ENCODE data around the gene SUPT4H1.

The SUPT4H1 gene

DNA sequence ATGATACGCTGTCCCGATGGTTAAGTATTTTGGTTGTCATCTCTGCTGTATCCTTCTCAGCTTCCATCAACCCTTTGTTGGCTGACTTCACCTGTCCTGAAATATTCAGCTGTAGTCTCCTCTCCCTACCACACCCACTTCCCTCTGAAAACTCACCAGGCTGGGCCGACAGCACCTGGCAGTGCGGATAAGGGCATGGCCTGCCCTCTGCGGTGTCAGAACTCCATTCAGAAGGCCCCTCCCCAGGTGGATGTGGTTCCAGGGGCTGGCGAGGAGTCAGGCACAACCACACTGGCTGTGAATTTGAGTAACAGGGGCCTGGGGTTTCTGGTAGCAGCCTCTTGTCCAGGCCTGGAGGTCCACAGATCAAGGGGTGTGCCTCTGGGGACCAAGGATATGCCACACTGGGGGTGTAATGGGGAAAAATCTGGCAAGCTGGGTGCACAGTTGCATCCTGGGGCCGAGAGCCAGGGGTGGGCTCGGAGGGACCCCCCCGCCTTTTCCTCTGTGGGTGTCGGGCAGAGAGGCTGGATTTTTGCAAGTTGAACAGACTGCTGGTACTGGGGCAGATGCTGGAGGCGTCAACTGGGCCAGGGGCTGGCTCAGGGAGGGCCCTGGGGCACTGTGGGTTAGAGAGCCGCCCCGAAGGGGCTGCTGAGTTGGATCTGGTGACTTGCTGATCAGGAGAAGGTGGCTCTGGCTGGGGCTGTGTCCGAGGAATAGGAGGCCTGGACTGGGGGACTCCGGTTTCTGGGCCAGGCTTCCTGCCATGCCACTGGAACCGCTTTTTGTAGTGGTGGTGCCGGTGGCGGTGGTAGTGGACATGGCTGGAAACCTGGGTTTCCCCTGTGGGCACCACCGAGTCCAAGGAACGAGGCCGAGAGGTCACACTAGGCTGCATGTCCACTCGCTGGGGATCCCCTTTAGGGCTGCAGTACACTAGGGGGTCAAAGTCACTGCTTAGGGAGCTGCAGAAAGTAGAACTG, 5.6 kb upstream of the SUPT4H1 start:
- Histone ChIP-seq H3K9me3 (no peaks in the 10 kb centered on the region), H3K4me1 (peaks cover 0 to 8% (median 6%) of the 10 kb centered on the region in 4 donors), H3K27ac (no peak overlapping the region), H3K36me3 (peaks cover 0 to 21% (median 0%) of the 10 kb centered on the region in 3 donors), H3K27me3 (no peaks in the 10 kb centered on the region), H3K4me3 (no peak overlapping the region)
- TF ChIP-seq, protein P1, sequence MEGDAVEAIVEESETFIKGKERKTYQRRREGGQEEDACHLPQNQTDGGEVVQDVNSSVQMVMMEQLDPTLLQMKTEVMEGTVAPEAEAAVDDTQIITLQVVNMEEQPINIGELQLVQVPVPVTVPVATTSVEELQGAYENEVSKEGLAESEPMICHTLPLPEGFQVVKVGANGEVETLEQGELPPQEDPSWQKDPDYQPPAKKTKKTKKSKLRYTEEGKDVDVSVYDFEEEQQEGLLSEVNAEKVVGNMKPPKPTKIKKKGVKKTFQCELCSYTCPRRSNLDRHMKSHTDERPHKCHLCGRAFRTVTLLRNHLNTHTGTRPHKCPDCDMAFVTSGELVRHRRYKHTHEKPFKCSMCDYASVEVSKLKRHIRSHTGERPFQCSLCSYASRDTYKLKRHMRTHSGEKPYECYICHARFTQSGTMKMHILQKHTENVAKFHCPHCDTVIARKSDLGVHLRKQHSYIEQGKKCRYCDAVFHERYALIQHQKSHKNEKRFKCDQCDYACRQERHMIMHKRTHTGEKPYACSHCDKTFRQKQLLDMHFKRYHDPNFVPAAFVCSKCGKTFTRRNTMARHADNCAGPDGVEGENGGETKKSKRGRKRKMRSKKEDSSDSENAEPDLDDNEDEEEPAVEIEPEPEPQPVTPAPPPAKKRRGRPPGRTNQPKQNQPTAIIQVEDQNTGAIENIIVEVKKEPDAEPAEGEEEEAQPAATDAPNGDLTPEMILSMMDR (IDR thresholded peaks at IDR 0.05), result no peak
- intact Hi-C loops (cut with DNase I; ENCODE audit: low total_unique reads), result loop anchor here (10.0 kb wide), 1 partner anchor 157 kb away; the partner anchor contains the start of gene MTMR4
- DNase-seq, result no peak

DNA sequence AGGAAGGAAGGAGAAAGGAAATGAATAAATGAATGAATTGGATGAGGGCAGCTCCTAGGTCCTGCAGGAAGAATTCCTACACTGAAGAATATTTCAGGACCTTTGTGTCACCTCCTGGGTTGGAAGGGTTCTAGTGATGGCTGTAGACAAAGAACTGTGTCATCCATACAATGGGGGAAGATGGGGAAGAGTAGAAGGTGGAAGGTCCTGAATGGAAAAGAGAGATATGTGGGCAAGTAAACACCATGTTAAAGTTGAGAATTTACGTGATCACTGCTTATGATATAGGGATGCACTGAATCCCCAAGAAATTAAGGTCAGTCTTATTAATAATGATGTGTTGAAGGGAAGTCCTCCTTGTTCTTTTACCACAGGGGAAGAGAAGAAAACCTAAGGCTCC, 4.2 kb upstream of the SUPT4H1 start:
- no peak for DNase-seq
- Histone ChIP-seq H3K27ac (no peak overlapping the region), H3K27me3 (no peaks in the 10 kb centered on the region), H3K9me3 (no peaks in the 10 kb centered on the region), H3K4me1 (peaks cover 0 to 11% (median 8%) of the 10 kb centered on the region in 4 donors), H3K4me3 (no peak overlapping the region), H3K36me3 (peaks cover 0 to 21% (median 0%) of the 10 kb centered on the region in 3 donors)
- intact Hi-C loops (cut with DNase I; ENCODE audit: low total_unique reads), result loop anchor here (10.0 kb wide), 1 partner anchor 159 kb away; the partner anchor contains the start of gene MTMR4
- TF ChIP-seq, protein P1 (IDR thresholded peaks at IDR 0.05), result no peak

DNA sequence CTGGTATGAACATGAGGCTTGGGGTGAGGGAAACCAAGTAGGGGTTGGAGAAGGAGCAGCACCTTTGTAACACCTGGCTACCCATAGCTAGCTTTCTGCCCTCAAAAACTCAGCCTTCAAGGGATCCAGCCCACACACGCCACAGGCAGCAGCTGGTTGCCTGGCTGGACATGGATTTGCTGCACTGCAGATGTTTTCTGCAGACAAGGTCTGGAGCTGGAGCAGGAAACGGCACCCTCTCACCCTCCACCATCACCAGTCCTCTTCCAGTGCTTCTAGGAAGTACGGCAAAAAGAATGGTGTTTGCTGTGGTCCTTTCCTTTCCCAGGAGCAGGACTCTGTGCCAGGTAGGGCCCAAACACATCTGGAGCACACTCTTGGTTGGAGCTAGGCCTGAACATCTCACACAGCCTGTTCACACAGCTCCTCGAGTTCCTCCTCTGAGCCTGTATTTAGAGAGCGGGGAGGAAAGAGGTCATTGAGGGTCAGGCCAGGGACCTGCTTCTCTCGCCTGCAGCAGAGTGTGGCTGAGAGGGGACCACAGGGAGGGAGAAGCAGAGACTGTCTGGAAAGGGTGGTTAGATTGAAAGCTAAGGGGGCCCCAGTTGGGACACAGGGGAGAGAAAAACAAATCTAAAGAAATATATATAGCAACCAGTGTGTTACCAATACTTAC, 2.7 kb upstream of the SUPT4H1 start:
- intact Hi-C loops (cut with DNase I; ENCODE audit: low total_unique reads), result loop anchor here (10.0 kb wide), 1 partner anchor 160 kb away; the partner anchor contains the start of gene MTMR4
- Histone ChIP-seq H3K27ac (no peak overlapping the region), H3K36me3 (peaks cover 11 to 28% (median 15%) of the 10 kb centered on the region in 3 donors), H3K27me3 (no peaks in the 10 kb centered on the region), H3K4me1 (peaks cover 0 to 23% (median 13%) of the 10 kb centered on the region in 4 donors), H3K4me3 (no peak overlapping the region), H3K9me3 (no peaks in the 10 kb centered on the region)
- DNase-seq, result no peak
- TF ChIP-seq, protein P1 (IDR thresholded peaks at IDR 0.05), result no peak

DNA sequence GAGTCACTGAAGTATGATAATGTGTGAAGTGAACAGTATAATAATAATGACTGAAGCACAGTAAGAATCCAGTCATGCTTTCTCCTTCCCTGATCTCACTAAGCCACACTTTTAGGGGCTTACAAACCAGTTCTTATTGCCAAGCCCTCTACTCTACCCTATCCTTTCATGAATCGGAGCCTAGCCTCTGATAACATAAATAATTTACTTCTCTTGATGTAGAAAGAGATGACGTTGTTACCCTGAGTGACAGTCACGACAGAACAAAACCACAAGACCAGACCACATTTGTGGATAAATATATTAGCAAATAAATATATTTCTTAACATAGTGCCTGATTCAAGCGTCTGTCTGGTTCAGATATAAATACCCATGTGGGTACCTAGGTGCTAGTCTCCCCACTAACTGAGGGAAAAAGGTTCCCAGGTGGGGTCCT, 1.4 kb upstream of the SUPT4H1 start:
- peaks cover 0 to 23% (median 13%) of the 10 kb centered on the region in 4 donors for H3K4me1 ChIP-seq
- H3K36me3 ChIP-seq, result peaks cover 23 to 31% (median 28%) of the 10 kb centered on the region in 3 donors
- no peak for DNase-seq
- TF ChIP-seq, protein P1 (IDR thresholded peaks at IDR 0.05), result no peak
- intact Hi-C loops (cut with DNase I; ENCODE audit: low total_unique reads), result loop anchor here (10.0 kb wide), 1 partner anchor 161 kb away; the partner anchor contains the start of gene MTMR4
- peak overlapping the region; percentile 94 for H3K27ac ChIP-seq
- H3K27me3 ChIP-seq, result no peaks in the 10 kb centered on the region
- no peaks in the 10 kb centered on the region for H3K9me3 ChIP-seq
- peak overlapping the region; percentile 77 to 84 for H3K4me3 ChIP-seq

DNA sequence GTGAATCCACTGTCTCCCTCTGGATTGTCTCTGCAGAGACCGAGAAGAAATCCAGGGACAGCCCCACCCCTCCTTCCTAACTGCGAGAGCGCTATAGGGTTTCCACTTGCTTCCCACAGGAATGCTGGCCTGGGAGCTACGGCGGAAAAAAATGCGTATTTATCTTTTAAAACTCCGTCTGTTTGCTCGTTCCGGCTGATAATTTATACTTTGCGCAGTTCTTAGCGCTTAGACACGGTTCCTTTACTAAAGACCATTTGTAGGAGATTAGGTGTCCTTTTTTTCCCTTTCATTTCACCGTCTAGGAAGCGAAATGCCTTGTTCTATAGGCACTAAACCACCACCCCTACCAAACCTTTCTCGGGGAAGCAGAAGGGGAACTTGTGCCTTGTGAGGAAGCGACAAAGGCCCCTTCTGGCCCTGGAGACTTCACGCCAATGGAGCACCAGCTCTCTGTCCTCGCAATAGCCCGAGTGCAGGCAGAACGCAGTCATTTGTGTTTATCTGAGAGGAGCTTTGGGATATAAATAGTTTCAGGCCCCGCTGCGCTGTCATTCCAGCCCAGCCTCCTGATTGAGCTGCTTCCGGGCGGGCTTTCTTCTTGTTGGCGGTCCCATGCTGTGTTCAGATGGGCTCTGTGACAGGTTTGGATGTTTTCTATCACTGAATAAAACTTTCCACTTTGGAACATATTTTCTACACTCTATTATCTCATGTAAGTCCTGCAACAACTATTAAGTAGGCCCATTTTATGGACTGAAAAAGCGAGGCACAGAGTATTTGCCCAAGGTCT, 791 bp upstream of the SUPT4H1 start:
- Histone ChIP-seq H3K9me3 (no peaks in the 10 kb centered on the region), H3K4me3 (peak overlapping the region; percentile 77 to 84), H3K27ac (peak overlapping the region; percentile 94), H3K4me1 (peaks cover 0 to 23% (median 13%) of the 10 kb centered on the region in 4 donors), H3K36me3 (peaks cover 30 to 34% (median 31%) of the 10 kb centered on the region in 3 donors), H3K27me3 (no peaks in the 10 kb centered on the region)
- peak in 1 of 2 donors; percentile 82 for DNase-seq
- TF ChIP-seq, protein P1 (IDR thresholded peaks at IDR 0.05), result no peak
- intact Hi-C loops (cut with DNase I; ENCODE audit: low total_unique reads), result loop anchor here (10.0 kb wide), 1 partner anchor 162 kb away; the partner anchor contains the start of gene MTMR4

All from tibial artery (tissue), 4 donors.